Keratinocyte (primary cell): ENCODE data around the gene KAT6B. TPM values are rescaled to one million over a fixed set of nuclear protein-coding genes. Genes with fewer than 3 reads are reported as not detected.

Experiments
- DNase-seq: peaks from one replicate; pipeline ENCODE4 v3.0.0-alpha.2; 2011; ENCODE audit warnings: low read depth, missing footprints, low spot score
- FAIRE-seq: peaks from 2 replicates; lab custom pipeline; 2011; peaks lifted over from hg19 to GRCh38; lab: Jason Lieb, UNC
- H2AFZ ChIP-seq: 2 replicates; pipeline ENCODE4 v1.6.0; 2012; ENCODE audit warnings: low read length, control low read depth, inconsistent platforms; ENCODE audit not compliant: control insufficient read depth
- H3K27ac ChIP-seq: 2 replicates; pipeline ENCODE4 v1.5.1; 2011; ENCODE audit warnings: low read length; ENCODE audit not compliant: control insufficient read depth, insufficient read depth
- H3K27me3 ChIP-seq: 3 replicates; pipeline ENCODE4 v1.6.0; 2011; ENCODE audit warnings: low read length; ENCODE audit not compliant: control insufficient read depth, insufficient read depth; ENCODE audit errors: extremely low read depth
- H3K36me3 ChIP-seq, 2 experiments: 2 replicates in 1 of 2; 3 replicates in 1 of 2; pipeline ENCODE4 v1.5.1; 2011; ENCODE audit warnings: low read length in 2 of 2, mild to moderate bottlenecking in 1 of 2; ENCODE audit not compliant: control insufficient read depth in 2 of 2, insufficient read depth in 2 of 2; ENCODE audit errors: extremely low read depth in 1 of 2
- H3K4me1 ChIP-seq: 3 replicates; pipeline ENCODE4 v1.5.1; 2011; ENCODE audit warnings: low read length; ENCODE audit not compliant: control insufficient read depth, insufficient read depth; ENCODE audit errors: extremely low read depth
- H3K4me2 ChIP-seq: 3 replicates; pipeline ENCODE4 v1.6.0; 2011; ENCODE audit warnings: low read depth, low read length; ENCODE audit not compliant: control insufficient read depth, insufficient read depth; ENCODE audit errors: extremely low read depth
- H3K4me3 ChIP-seq, 3 experiments: fragments of 200-600 bp in 1 of 3; sonication (generic) in 1 of 3; 2 replicates in 2 of 3; 3 replicates in 1 of 3; pipeline ENCODE4 v1.5.1; 2011 to 2016; ENCODE audit warnings: low read length in 3 of 3, mild to moderate bottlenecking in 3 of 3, control low read depth in 2 of 3, inconsistent platforms in 1 of 3, low read depth in 1 of 3, mixed read lengths in 1 of 3, mixed run types in 1 of 3, moderate library complexity in 1 of 3; ENCODE audit not compliant: control insufficient read depth in 2 of 3, insufficient read depth in 2 of 3; ENCODE audit errors: extremely low read depth in 1 of 3
- H3K79me2 ChIP-seq: 2 replicates; pipeline ENCODE4 v1.6.0; 2012; ENCODE audit warnings: low read length; ENCODE audit not compliant: control insufficient read depth, insufficient read depth
- H3K9ac ChIP-seq: 3 replicates; pipeline ENCODE4 v1.6.0; 2011; ENCODE audit warnings: low read length; ENCODE audit not compliant: control insufficient read depth, insufficient read depth; ENCODE audit errors: extremely low read depth
- H3K9me1 ChIP-seq: 3 replicates; pipeline ENCODE4 v1.6.0; 2011; ENCODE audit warnings: low read length; ENCODE audit not compliant: control insufficient read depth, insufficient read depth; ENCODE audit errors: extremely low read depth
- H3K9me3 ChIP-seq: 2 replicates; pipeline ENCODE4 v1.5.1; 2012; ENCODE audit warnings: low read depth, low read length; ENCODE audit not compliant: control insufficient read depth
- H4K20me1 ChIP-seq: 3 replicates; pipeline ENCODE4 v1.6.0; 2011; ENCODE audit warnings: low read length; ENCODE audit not compliant: control insufficient read depth, insufficient read depth; ENCODE audit errors: extremely low read depth
- EZH2 ChIP-seq: IDR thresholded peaks from one replicate; pipeline ENCODE4 v1.6.1; 2012; ENCODE audit warnings: inconsistent platforms, mild to moderate bottlenecking, low read length, moderate library complexity
- dilution Hi-C: fragments of 300-500 bp; cut with MboI; formaldehyde crosslinking; loops from one replicate; pipeline ENCODE4 v1.7.0; 2020; ENCODE audit warnings: low sequenced_read_pairs; ENCODE audit not compliant: extremely low pct_ligation_motif_present
- polyA plus RNA-seq, 5 experiments: library from polyadenylated mRNA; depleted of rRNA in 3 of 5; stranded (reverse) in 3 of 5; stranded (forward) in 1 of 5; unstranded in 1 of 5; fragments of >200 nt; gene quantifications; 1 replicate in 1 of 5; 2 replicates in 3 of 5; 3 replicates in 1 of 5; pipeline versions ENCODE4 v1.2.1 to v1.2.3, GENCODE V29; 2011 to 2012; ENCODE audit warnings: missing spikeins in 2 of 5, low read depth in 1 of 5, low replicate concordance in 1 of 5
- TF ChIP-seq, protein P1 (sequence below), 3 experiments: IDR thresholded peaks in 1 of 3; conservative IDR thresholded peaks in 1 of 3; optimal IDR thresholded peaks in 1 of 3; 2 replicates in 2 of 3; 3 replicates in 1 of 3; pipeline versions ENCODE3 to v1.5.1; 2011; ENCODE audit warnings: low read length in 3 of 3, mild to moderate bottlenecking in 3 of 3, moderate library complexity in 2 of 3, control low read depth in 1 of 3, inconsistent platforms in 1 of 3; ENCODE audit not compliant: insufficient read depth in 2 of 3; ENCODE audit errors: extremely low read depth in 1 of 3

Gene KAT6B
- polyA plus RNA-seq, 1 donor (not counting 4 experiments of a cell fraction or from before 2014, with no cell fraction given): 2.9 TPM

DNA sequence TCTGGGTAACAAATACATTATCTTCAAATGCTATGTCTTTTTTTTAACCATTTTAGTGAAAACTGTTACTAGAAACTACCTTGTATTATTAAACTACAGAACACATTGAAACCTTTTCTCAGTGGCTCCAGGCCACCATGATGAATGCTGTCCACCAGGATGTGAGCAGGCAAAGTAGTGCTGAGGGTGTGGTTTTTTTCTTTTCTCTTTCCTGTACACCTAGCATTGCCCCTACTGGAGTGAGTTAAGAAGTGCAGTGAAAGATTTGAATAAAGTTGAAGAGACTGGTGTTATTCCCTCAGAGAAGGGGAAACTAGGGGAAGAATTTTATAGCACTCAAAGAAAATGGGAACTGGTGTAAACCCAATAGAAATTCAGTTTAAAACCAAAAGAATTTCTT lies 165.0 kb downstream of the KAT6B start:
- FAIRE-seq: no peak
- Histone ChIP-seq H3K36me3 (no peaks in the 10 kb centered on the region), H3K79me2 (no peaks in the 10 kb centered on the region), H4K20me1 (no peaks in the 10 kb centered on the region), H3K27ac (no peak overlapping the region), H3K9ac (no peak overlapping the region), H3K27me3 (no peaks in the 10 kb centered on the region), H3K9me1 (no peaks in the 10 kb centered on the region), H3K4me2 (no peak overlapping the region), H3K4me1 (no peaks in the 10 kb centered on the region), H2AFZ (no peak overlapping the region), H3K4me3 (no peak overlapping the region), H3K9me3 (no peaks in the 10 kb centered on the region)
- no peak for DNase-seq
- TF ChIP-seq, protein P1, sequence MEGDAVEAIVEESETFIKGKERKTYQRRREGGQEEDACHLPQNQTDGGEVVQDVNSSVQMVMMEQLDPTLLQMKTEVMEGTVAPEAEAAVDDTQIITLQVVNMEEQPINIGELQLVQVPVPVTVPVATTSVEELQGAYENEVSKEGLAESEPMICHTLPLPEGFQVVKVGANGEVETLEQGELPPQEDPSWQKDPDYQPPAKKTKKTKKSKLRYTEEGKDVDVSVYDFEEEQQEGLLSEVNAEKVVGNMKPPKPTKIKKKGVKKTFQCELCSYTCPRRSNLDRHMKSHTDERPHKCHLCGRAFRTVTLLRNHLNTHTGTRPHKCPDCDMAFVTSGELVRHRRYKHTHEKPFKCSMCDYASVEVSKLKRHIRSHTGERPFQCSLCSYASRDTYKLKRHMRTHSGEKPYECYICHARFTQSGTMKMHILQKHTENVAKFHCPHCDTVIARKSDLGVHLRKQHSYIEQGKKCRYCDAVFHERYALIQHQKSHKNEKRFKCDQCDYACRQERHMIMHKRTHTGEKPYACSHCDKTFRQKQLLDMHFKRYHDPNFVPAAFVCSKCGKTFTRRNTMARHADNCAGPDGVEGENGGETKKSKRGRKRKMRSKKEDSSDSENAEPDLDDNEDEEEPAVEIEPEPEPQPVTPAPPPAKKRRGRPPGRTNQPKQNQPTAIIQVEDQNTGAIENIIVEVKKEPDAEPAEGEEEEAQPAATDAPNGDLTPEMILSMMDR (optimal IDR thresholded peaks at IDR 0.05 in 1 of 3, IDR thresholded peaks at IDR 0.05 in 1 of 3, conservative IDR thresholded peaks at IDR 0.05 in 1 of 3; ENCODE audit: extremely low read depth in 1 of 3, insufficient read depth in 2 of 3, low read length in 3 of 3): peak; percentile 0 to 60 (median 35)
- TF ChIP-seq EZH2: no peak
- dilution Hi-C loops: no loop called here

DNA sequence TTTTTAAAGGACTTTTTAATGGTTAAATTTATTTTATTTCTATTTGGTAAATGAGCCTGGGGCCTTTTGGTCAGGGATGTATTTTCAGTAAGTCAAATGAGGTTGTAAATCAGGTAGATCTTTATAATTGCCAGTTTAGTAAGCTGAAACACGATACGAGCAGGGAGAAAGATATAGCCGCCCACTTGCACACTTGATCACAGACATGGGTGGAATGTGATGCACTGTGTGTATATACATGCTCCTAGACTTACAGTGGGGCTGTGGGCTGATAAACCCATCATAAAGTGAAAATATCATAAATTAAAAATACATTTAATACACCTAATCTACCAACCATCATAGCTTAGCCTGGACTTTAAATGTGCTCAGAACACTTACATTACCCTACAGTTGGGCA lies 165.7 kb downstream of the KAT6B start:
- Histone ChIP-seq H3K9me3 (no peaks in the 10 kb centered on the region), H4K20me1 (no peaks in the 10 kb centered on the region), H3K27me3 (no peaks in the 10 kb centered on the region), H3K9ac (no peak overlapping the region), H3K27ac (no peak overlapping the region), H3K9me1 (no peaks in the 10 kb centered on the region), H3K79me2 (no peaks in the 10 kb centered on the region), H2AFZ (no peak overlapping the region), H3K4me3 (no peak overlapping the region), H3K4me1 (no peaks in the 10 kb centered on the region), H3K36me3 (no peaks in the 10 kb centered on the region), H3K4me2 (no peak overlapping the region)
- FAIRE-seq (no peak), DNase-seq (no peak)
- dilution Hi-C loops: no loop called here
- no peak for TF ChIP-seq EZH2
- TF ChIP-seq, protein P1 (optimal IDR thresholded peaks at IDR 0.05 in 1 of 3, IDR thresholded peaks at IDR 0.05 in 1 of 3, conservative IDR thresholded peaks at IDR 0.05 in 1 of 3; ENCODE audit: extremely low read depth in 1 of 3, insufficient read depth in 2 of 3, low read length in 3 of 3): no peak
